Smooth muscle cell (in vitro differentiated cells): Measurements from ENCODE around the gene KLHL3. TPM values are rescaled to one million over a fixed set of nuclear protein-coding genes. Genes with fewer than 3 reads are reported as not detected.
A peak's percentile ranks its signal among the peaks of the same experiment; 100 is the strongest.

Experiments used
- DNase-seq: peaks from one replicate; lab custom pipeline; 2025; ENCODE audit not compliant: unreplicated experiment; lab: John Stamatoyannopoulos, UW
- H2AFZ ChIP-seq: fragments of 200-600 bp; sonication (generic); 2 replicates; pipeline ENCODE4 v1.6.0; 2016; ENCODE audit warnings: antibody characterized with exemption, low read depth, mild to moderate bottlenecking
- H3F3A ChIP-seq: fragments of 200-600 bp; sonication (generic); 2 replicates; pipeline ENCODE4 v1.6.0; 2017; ENCODE audit warnings: antibody characterized with exemption, low read depth
- H3K27ac ChIP-seq: fragments of 200-600 bp; sonication (generic); 2 replicates; pipeline ENCODE4 v1.5.1; 2016; ENCODE audit warnings: low read depth, mild to moderate bottlenecking
- H3K27me3 ChIP-seq: fragments of 200-600 bp; sonication (generic); 2 replicates; pipeline ENCODE4 v1.6.1; 2016; ENCODE audit warnings: low read depth, mild to moderate bottlenecking
- H3K36me3 ChIP-seq: fragments of 200-600 bp; sonication (generic); 2 replicates; pipeline ENCODE4 v1.5.1; 2016; ENCODE audit warnings: low read depth
- H3K4me1 ChIP-seq: fragments of 200-600 bp; sonication (generic); 2 replicates; pipeline ENCODE4 v1.5.1; 2016; ENCODE audit warnings: low read depth
- H3K4me2 ChIP-seq: fragments of 200-600 bp; sonication (generic); 2 replicates; pipeline ENCODE4 v1.6.0; 2016; ENCODE audit warnings: mild to moderate bottlenecking
- H3K4me3 ChIP-seq: fragments of 200-600 bp; sonication (generic); 2 replicates; pipeline ENCODE4 v1.5.1; 2016; ENCODE audit warnings: mild to moderate bottlenecking
- H3K79me2 ChIP-seq: fragments of 200-600 bp; sonication (generic); 2 replicates; pipeline ENCODE4 v1.6.0; 2016; ENCODE audit warnings: low read depth, mild to moderate bottlenecking
- H3K9ac ChIP-seq: fragments of 200-600 bp; sonication (generic); 2 replicates; pipeline ENCODE4 v1.6.0; 2016; ENCODE audit warnings: low read depth
- H3K9me3 ChIP-seq: fragments of 200-600 bp; sonication (generic); replicated peaks from 2 replicates; pipeline ENCODE4 v1.5.1; 2016; ENCODE audit warnings: low read depth
- H4K20me1 ChIP-seq: fragments of 200-600 bp; sonication (generic); 2 replicates; pipeline ENCODE4 v1.6.0; 2016; ENCODE audit warnings: low read depth
- CTCF ChIP-seq: fragments of 200-600 bp; sonication (generic); IDR thresholded peaks from 2 replicates; pipeline ENCODE4 v1.5.1; 2017; ENCODE audit warnings: borderline replicate concordance, mild to moderate bottlenecking, antibody characterized with exemption; ENCODE audit not compliant: insufficient read depth, poor library complexity, severe bottlenecking
- WGBS: methylation state at CpG from one replicate; pipeline ENCODE4 v1.1.7; 2016; ENCODE audit warnings: low lambda C conversion rate; 5-methylcytosine and 5-hydroxymethylcytosine counted together
- polyA plus RNA-seq: library from polyadenylated mRNA; unstranded; fragments of >200 nt; fragmentation: Nextera tagmentation; extraction: Ambion mirVana; gene quantifications from 2 replicates; pipeline ENCODE4 v1.2.1, GENCODE V29; 2016
- total RNA-seq: library from RNA; depleted of rRNA; stranded (reverse); fragments of >200 nt; gene quantifications from 2 replicates; pipeline ENCODE4 v1.2.3, GENCODE V29; 2014

KLHL3 gene
- total and polyA plus RNA-seq, 2 experiments from 2014 or later = 3.6 to 9.1 TPM

DNA sequence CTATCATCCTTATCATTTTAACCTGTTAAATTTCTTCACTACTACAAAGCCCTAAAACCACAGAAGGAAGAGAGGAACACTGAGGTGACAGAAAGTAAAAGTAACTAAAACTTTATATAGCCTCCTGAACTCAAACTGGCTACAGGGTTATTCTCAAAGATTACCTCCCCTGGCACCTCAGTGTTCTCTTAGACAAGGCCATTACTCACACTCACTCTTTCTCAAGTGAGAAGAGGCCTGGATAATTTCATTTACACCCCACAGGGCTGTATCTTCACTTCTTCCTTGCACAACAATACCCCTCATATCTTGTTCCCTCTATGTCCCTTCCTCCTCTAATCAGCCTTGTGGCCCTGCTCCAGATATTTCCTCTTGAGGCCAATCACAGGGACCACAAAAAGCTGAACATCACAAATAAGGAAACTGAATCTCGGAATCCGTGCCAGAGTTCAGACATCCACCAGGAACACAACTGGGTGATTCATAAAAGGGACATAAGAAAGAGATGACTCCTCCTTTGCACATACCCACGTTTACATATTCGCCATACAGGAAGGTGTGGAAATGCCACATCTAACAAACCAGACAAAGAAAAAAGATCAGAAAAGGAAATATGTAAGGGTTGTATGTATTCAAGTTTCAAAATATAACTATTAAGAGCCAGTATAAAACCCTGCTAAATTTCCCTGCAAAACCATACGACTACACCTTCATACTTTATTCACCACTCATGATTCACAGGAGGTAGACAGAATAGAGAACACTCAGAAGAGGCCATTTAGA, 1.7 kb upstream of the KLHL3 start:
- Histone ChIP-seq H3K4me1 (peaks cover 21% of the 10 kb centered on the region), H3K27ac (peak overlapping the region; percentile 80), H3K4me2 (no peak overlapping the region), H3K9me3 (no peaks in the 10 kb centered on the region), H3F3A (peaks cover 17% of the 10 kb centered on the region), H3K27me3 (no peaks in the 10 kb centered on the region), H2AFZ (no peak overlapping the region), H3K4me3 (no peak overlapping the region), H4K20me1 (no peaks in the 10 kb centered on the region), H3K36me3 (no peaks in the 10 kb centered on the region), H3K79me2 (no peaks in the 10 kb centered on the region), H3K9ac (peak overlapping the region; percentile 31)
- no peak for DNase-seq
- TF ChIP-seq CTCF = no peak
- WGBS = 42% methylated on average over 5 of the region's 5 CpGs

GRCh38 chr5:137736496-137736895, 607 bp upstream of the KLHL3 start:
- no peak overlapping the region for H2AFZ ChIP-seq
- H3K4me2 ChIP-seq = peak overlapping the region; percentile 90

GRCh38 chr5:137734962-137735554, 831 bp downstream of the KLHL3 start:
- Histone ChIP-seq H3F3A (peaks cover 17% of the 10 kb centered on the region), H4K20me1 (no peaks in the 10 kb centered on the region), H3K27ac (peak overlapping the region; percentile 80), H3K36me3 (no peaks in the 10 kb centered on the region), H3K4me1 (peaks cover 21% of the 10 kb centered on the region), H3K79me2 (no peaks in the 10 kb centered on the region), H2AFZ (peak overlapping the region; percentile 85), H3K4me2 (peak overlapping the region; percentile 90), H3K9me3 (no peaks in the 10 kb centered on the region), H3K27me3 (no peaks in the 10 kb centered on the region), H3K4me3 (peak overlapping the region; percentile 52), H3K9ac (peak overlapping the region; percentile 31)
- no peak for DNase-seq
- no peak for TF ChIP-seq CTCF
- WGBS = 14% methylated on average over 14 of the region's 14 CpGs

More at GRCh38 chr5:137736496-137736895, 607 bp upstream of the KLHL3 start:
- no peak for DNase-seq
- no peaks in the 10 kb centered on the region for H3K36me3 ChIP-seq
- no peaks in the 10 kb centered on the region for H3K27me3 ChIP-seq
- no peaks in the 10 kb centered on the region for H3K79me2 ChIP-seq
- H3K4me3 ChIP-seq = no peak overlapping the region
- H3K27ac ChIP-seq = peak overlapping the region; percentile 80
- peaks cover 17% of the 10 kb centered on the region for H3F3A ChIP-seq
- no peak overlapping the region for H3K9ac ChIP-seq
- H4K20me1 ChIP-seq = no peaks in the 10 kb centered on the region
- H3K4me1 ChIP-seq = peaks cover 21% of the 10 kb centered on the region
- H3K9me3 ChIP-seq = no peaks in the 10 kb centered on the region
- TF ChIP-seq CTCF = no peak
- 67% methylated on average over 1 of the region's 1 CpG for WGBS
